Dermis blood vessel endothelial cell (primary cell): Measurements from ENCODE around the gene SUFU. TPM values are rescaled to one million over a fixed set of nuclear protein-coding genes. Genes with fewer than 3 reads are reported as not detected.
A peak's percentile ranks its signal among the peaks of the same experiment; 100 is the strongest.

Experiments
- DNase-seq: peaks from one replicate; pipeline ENCODE4 v3.0.0; 2010
- total RNA-seq: library from RNA; depleted of rRNA; stranded (reverse); fragments of >200 nt; gene quantifications from 2 replicates; pipeline ENCODE4 v1.2.3, GENCODE V29; 2014

The SUFU gene
- total RNA-seq, 1 donor from 2014 or later: 3.1 TPM

GRCh38 chr10:102620138-102620590, 116.4 kb downstream of the SUFU start:
- no peak for DNase-seq

DNA sequence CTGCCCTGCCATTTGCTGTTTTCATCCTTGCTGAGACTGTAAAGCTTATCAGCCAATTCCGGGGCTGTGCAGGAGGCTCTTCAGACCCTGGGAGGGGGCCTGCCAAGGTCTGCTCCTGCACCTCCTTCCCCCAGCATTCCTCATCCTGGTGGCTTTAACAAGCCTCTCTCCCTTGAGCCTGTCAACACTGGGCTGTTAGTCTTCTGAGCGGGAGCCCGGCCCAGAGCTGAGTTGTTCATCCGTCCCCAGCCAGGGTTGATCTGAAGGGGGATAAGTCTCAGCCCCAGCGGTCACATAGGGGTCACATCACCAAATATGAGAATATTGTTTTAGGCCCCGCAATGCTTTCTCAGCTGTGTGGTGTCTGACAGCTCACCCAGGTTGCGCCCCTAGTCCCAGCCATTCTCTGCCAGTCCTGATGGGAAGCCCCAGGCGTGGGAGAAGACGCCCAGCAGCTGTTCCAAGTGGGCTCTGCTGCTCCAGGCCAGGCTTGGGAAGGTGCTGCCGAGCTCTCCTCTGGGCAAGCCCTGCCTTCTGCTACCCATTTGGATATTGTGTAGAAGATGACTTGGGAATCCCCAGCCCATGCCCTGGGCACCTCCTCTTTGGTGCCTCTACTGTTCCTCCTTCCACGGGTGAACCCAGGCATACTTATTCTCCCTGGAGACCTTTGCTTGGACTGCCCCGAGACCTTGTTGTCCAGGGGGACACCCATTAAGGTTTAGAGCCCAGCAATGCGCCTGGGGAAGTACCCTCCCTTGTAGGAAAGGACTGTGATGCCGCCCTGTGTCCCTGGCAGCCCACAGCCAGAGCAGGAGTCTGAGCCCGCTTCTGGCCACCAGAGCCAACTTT, 117.0 kb downstream of the SUFU start:
- DNase-seq: no peak

DNA sequence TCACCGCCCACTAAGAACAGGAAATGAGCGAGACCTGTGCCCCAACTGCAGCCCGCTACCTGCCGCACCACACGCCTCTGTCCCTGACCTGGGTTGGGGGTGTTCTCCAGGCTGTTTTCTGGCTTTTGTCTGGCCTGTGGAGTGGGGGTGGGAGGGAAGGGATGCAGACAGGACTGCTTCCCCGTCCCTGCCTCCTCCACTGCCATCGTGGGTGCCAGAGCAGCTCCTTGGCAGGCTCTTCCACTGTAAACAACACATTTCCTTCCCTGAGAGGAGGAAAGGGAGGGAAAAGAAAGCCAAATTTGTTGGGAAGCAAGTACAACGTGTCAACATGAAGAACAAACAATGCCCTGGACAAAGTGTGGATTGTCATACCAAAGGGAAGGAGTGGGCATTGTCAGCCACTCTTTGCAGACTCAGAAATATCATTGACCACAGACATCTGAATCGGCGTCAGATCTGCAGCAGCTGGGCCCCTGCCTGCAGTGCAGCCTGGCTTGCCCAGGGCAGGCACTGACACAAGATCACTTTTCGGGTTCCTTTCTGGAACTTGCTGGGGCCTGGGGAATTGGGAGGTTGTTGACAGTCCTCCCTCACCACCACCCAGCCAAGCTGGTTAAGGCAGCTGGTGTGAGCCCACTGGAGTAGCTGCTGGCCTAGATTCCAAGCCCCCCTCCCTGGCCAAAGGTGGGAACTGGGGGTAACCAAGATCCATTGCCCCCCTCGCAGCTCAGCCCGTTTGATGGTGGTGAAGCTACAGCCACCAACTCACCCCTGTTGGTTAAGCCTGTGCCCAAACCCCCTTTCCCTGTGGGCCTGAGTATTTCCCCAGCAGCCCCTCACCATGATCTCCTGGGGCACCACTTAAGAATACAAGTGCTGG, 117.9 kb downstream of the SUFU start:
- peak; percentile 37 for DNase-seq

DNA sequence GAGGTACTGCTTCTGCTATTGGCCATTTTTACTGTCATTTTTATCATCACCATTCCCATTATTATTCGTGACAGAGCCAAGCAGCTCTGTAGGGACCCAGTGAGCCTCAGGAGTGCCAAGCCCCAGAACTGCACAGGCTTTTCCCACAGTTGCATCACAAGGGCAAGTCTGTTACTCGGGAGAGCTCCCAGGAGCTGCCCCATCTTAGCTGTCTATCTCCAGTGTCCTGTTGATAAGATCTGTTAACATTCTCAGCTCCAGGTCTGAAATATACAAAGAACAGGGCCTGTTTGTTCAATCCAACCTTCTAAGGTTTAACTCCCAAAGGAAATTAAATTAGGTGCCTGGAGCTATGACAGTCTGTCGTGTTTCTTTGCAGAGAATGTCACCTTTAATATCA, 120.3 kb downstream of the SUFU start:
- DNase-seq: no peak

DNA sequence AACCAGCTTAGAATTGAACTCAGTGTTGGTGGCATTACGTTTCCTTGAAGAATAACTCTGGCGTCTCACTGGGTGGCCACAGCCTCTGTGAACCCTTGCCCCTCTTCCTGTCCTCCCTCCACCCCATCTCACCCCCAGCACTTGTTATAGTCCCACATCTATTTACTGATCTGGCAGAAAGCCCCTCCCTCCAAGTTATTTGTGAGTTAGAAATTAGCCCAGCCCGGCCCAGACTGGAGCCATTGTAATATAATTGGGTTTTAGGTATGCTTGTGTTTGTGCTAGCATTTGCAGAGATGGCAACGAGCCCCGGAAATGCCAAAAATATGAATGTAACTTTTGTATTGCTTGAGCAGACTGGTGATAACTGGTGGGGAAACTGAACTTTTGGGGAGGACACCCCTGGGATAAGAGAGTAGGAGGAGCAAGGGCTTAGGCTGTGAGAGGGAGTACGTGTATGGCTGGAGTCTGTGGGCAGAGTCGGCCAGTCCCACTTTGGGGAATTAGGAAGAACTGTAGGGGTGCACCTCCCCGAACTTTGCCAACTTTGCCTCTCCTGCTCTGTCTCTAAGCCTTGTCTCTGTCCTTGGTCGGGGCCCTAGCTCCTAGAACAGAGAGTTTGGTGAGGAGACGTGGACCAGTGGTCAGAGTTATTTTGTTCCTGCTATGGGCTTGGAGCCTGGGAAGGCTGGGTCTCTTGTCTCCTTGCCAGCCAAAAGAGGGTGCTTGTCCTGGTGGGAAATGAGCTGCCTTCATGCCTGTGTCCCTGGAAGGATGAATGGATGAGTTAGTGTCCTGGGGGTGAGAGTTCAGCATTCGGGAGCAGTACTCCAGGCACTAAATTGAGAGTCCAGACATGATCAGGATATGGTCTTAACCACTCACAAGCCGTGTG, 121.2 kb downstream of the SUFU start:
- DNase-seq: no peak

DNA sequence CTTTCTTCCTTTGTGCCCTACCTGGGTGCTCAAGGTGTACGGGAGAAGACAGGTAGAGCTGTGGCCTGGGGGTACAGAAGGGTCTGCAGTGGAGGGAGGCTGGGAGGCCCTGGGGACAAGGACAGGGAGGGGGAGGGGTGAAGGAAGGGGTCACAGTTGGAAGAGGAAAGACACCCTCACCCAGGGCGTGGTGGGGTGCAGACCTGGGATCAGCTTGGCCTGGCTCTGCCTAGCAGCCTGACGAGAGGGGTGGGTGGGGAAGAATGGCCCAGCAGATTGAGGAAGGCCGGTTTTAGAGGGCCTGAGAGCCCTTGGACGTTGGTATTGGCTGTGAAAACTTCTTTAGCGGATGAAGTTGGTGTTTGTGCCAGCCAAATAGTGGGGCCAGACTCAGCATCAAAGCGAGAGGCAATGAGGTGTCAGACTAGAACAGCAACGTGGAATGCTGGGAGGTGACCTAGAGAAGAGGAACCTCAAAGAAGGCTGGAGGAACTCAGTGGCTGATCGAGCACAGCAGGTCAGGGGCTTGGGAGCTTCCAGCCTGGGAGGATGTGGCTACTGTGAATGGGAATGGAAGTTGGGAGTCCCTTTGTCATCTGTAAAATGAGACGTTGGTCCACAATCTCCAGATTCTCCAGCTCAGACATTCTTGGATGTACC, 122.4 kb downstream of the SUFU start:
- no peak for DNase-seq

- DNase-seq: no peak
These were observed 123.5 kb downstream of the SUFU start for GRCh38 chr10:102627291-102627735.

GRCh38 chr10:102627736-102628293, 124.0 kb downstream of the SUFU start:
- DNase-seq: peak; percentile 70

DNA sequence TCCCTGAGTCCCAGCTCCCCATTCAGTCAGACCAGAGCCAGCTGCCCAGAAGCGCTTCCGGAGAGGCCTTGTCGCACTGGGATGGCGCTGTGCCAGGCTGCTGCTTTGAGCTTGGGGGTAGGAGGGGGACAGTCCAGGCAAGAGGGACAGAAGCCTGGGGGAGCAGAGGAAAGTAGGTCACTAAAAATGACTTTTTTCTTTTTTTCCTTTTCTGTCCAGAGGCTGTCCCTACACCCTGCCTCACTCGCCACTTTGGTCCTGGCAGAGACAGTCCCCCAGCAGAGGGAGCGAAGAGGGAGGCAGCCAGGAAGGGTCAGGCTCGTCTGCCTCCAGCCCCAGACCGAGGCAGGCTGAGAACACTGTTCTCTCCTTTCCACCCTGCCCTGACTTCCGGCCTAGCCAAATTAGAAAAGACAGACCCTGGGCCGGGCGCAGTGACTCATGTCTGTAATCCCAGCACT, 124.7 kb downstream of the SUFU start:
- peak; percentile 50 for DNase-seq

DNA sequence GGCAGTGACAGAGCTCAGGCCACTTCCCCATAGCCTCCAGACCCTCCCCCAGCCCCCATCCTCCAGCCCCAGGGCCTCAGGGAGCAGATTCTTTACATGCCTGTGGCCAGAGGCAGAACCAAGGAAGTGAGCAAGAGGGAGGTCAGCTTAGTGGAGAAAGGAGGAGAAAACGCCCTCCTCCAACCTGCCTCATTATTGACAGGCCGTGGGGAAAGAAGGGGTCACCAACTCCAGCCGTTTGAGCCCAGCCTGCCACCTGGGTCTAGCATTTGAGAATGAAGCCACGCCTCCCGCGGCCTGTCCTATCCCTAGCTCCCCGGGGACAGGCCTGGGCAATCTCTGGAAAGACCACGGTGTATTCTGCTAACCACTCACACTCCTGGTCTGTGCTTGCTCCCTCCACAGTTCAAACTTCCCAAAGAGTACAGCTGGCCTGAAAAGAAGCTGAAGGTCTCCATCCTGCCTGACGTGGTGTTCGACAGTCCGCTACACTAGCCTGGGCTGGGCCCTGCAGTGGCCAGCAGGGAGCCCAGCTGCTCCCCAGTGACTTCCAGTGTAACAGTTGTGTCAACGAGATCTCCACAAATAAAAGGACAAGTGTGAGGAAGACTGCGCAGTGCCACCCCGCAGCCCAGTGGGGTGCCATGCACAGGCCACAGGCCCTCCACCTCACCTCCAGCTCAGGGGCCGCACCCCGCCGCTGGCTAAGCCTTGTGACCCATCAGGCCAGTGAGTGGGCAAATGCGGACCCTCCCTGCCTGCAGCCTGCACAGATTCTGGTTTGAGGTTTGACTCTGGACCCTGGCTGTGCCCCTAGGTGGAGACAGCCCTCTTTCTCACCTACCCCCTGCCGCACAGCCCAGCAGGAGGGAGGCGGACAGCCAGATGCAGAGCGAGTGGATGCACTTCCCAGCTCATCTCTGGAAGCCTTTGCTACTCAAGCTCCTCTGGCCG, 126.2 kb downstream of the SUFU start:
- DNase-seq: peak; percentile 37

DNA sequence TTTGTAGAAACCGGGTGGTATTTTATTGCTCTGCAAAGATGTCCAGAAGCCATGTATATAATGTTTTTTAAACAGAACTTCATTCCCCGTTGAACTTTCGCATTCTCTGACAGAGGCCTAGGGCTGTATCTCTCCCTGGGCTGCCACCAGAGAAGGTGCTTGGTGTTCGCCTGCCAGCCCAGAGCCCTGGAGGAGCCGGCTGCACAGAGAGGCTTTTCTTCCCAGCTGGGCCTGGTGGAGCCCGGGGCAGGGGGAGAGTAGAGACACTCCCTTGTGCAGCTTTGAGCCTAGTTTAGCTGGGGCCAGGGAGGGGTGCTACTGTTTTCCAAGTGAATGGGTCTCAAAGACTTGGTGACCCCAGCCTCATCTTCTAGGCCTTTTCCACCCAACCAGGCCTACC, 126.9 kb downstream of the SUFU start:
- no peak for DNase-seq

GRCh38 chr10:102631525-102632393, 128.0 kb downstream of the SUFU start:
- DNase-seq: no peak

DNA sequence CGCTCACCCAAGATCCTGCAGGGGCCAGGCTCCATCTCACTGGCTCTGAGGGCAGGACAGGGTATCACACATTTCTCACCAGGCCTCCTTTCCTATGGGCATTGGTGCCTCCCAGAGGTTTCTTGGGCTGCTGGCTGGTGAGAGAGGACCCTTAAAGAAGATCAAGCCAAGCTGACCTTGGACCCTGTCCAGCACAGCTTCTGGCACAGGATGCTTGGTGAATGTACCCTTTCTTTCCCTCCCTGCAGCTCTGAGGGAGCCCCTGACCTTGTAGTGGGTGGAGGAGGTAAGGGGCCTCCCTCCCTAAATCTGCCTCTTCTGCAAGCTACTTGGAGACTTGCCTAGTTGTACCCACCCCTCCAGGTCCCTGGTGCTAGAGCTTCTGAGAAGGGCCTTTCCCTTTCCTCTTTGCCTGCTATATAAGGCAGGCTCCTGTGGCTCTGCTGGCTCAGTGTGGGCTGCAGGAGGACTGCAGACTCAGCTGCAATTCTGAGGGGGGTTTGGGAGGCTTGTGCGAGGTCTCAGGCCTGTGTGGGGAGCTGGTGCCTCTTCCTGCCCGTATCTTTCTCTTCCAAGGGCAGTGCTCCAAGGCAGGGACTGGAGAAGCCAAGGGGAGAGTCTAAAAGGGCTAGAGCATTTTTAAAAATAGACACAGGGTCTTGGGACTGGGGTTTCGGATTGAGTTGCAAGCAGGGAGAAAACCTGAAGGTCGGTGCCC, 128.8 kb downstream of the SUFU start:
- DNase-seq: peak; percentile 44

DNA sequence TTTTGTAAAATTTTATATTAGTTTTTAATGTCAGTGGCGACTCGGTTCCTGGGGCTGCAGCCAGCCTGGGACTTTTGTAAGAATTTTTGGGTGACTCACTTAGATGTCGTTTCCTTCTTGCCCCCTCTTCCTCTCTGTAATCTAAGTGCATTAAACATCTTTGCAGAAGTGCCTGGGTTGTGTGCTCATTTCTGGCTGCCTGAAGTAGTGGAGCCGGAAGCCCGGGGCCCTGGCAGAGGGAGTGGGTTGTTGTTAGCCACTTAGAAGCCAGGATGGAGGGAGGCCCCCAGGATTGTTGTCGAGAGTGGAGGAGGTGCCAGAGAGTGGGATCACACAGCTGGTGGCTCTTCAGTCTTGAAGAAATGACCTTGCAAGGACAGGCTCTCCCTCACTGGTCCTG, 129.5 kb downstream of the SUFU start:
- DNase-seq: peak; percentile 92

- no peak for DNase-seq
These were observed 130.1 kb downstream of the SUFU start for GRCh38 chr10:102633848-102634247.

- no peak for DNase-seq
These were observed 130.9 kb downstream of the SUFU start for GRCh38 chr10:102634686-102635085.

DNA sequence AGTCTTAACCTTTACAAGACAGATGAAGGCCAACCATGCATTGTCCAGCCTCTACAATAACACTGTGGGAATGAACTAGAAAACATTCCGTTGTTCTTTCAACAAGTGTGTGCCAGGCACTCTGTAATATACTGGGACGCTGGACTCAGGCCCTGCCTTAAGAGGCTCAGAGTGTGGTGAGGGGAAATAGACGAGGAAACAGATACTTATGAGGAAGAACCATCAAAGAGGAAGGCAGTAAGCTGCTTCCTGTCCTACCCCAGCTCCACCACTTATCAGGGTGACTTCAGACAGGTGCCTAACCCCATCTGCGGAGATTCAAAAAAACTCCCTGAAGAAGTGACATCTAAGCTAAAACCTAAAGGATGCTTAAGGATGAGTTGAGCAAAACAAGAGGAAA, 131.6 kb downstream of the SUFU start:
- DNase-seq: peak; percentile 55

DNA sequence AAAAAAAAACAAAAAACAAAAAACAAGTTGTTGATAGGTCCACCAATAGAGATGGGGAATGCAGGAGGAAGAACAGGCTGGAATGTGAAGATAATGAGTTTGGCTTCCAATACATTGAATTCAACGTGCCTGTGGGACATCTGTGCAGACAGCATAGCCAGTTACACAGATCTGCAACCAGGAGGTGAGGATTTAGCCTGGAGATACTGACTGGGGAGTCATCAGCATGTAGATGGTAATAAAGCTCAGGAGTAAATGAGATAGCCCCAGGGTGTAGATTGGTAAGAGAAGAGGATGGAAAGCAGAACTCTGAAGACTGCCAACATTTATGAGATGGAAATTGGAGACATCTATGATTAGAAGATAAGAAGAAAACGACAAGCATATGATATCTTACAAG, 135.8 kb downstream of the SUFU start:
- no peak for DNase-seq

- DNase-seq: no peak
These were observed 137.6 kb downstream of the SUFU start for GRCh38 chr10:102641402-102641801.
